ENCODE data around the gene PDE4A.

The PDE4A gene

GRCh38 chr19:10449037-10449436, 28.7 kb downstream of the PDE4A start:
- TF ChIP-seq CTCF (IDR thresholded peaks at IDR 0.05; ENCODE audit: low read length) (no peak), EZH2 (IDR thresholded peaks at IDR 0.05; ENCODE audit: borderline replicate concordance, low read length) (no peak)
- Histone ChIP-seq H2AFZ (ENCODE audit: low read length) (no peak overlapping the region), H4K20me1 (ENCODE audit: insufficient read depth, low read length) (no peaks in the 10 kb centered on the region)

GRCh38 chr19:10450191-10450852, 30.0 kb downstream of the PDE4A start:
- Histone ChIP-seq H3F3A (ENCODE audit: insufficient read depth, low read length) (no peaks in the 10 kb centered on the region), H3K4me2 (ENCODE audit: low read length) (no peak overlapping the region), H3K4me1 (ENCODE audit: insufficient read depth, low read length, severe bottlenecking) (peaks cover 5% of the 10 kb centered on the region), H4K20me1 (ENCODE audit: insufficient read depth, low read length) (no peaks in the 10 kb centered on the region), H3K9me3 (ENCODE audit: low read length) (no peaks in the 10 kb centered on the region), H3K36me3 (ENCODE audit: insufficient read depth, low read length) (no peaks in the 10 kb centered on the region), H3K4me3 (ENCODE audit: low read depth, low read length, poor library complexity, severe bottlenecking) (no peak overlapping the region), H3K9me2 (ENCODE audit: low read depth, low read length) (no peaks in the 10 kb centered on the region), H3K9ac (ENCODE audit: low read length) (no peak overlapping the region), H3K27ac (ENCODE audit: low read depth, low read length, poor library complexity, severe bottlenecking) (no peak overlapping the region), H3K27me3 (ENCODE audit: insufficient read depth, low read length) (peaks cover 10% of the 10 kb centered on the region; the same call in 1 of the 2 replicates), H2AFZ (ENCODE audit: low read length) (no peak overlapping the region), H3K79me2 (ENCODE audit: insufficient read depth, low read length) (no peaks in the 10 kb centered on the region)
- no peak for TF ChIP-seq CTCF (IDR thresholded peaks at IDR 0.05; ENCODE audit: low read length)
- TF ChIP-seq EZH2 (IDR thresholded peaks at IDR 0.05; ENCODE audit: borderline replicate concordance, low read length): no peak

More at GRCh38 chr19:10449037-10449436, 28.7 kb downstream of the PDE4A start:
- Histone ChIP-seq H3F3A (ENCODE audit: insufficient read depth, low read length) (no peaks in the 10 kb centered on the region), H3K4me2 (ENCODE audit: low read length) (no peak overlapping the region), H3K27me3 (ENCODE audit: insufficient read depth, low read length) (peaks cover 8% of the 10 kb centered on the region; the same call in 1 of the 2 replicates), H3K9ac (ENCODE audit: low read length) (no peak overlapping the region), H3K27ac (ENCODE audit: low read depth, low read length, poor library complexity, severe bottlenecking) (no peak overlapping the region), H3K9me3 (ENCODE audit: low read length) (no peaks in the 10 kb centered on the region), H3K79me2 (ENCODE audit: insufficient read depth, low read length) (no peaks in the 10 kb centered on the region), H3K4me1 (ENCODE audit: insufficient read depth, low read length, severe bottlenecking) (peaks cover 5% of the 10 kb centered on the region), H3K9me2 (ENCODE audit: low read depth, low read length) (no peaks in the 10 kb centered on the region), H3K36me3 (ENCODE audit: insufficient read depth, low read length) (no peaks in the 10 kb centered on the region), H3K4me3 (ENCODE audit: low read depth, low read length, poor library complexity, severe bottlenecking) (no peak overlapping the region)

GRCh38 chr19:10450853-10451609, 30.7 kb downstream of the PDE4A start:
- H3K9me2 ChIP-seq (ENCODE audit: low read depth, low read length): no peaks in the 10 kb centered on the region
- H3K36me3 ChIP-seq (ENCODE audit: insufficient read depth, low read length): no peaks in the 10 kb centered on the region
- H3K4me3 ChIP-seq (ENCODE audit: low read depth, low read length, poor library complexity, severe bottlenecking): no peak overlapping the region
- H3K27ac ChIP-seq (ENCODE audit: low read depth, low read length, poor library complexity, severe bottlenecking): no peak overlapping the region
- H3K9me3 ChIP-seq (ENCODE audit: low read length): no peaks in the 10 kb centered on the region
- H3K4me2 ChIP-seq (ENCODE audit: low read length): no peak overlapping the region
- H3K27me3 ChIP-seq (ENCODE audit: insufficient read depth, low read length): peaks cover 10% of the 10 kb centered on the region; the same call in 1 of the 2 replicates
- no peaks in the 10 kb centered on the region for H3F3A ChIP-seq (ENCODE audit: insufficient read depth, low read length)
- no peaks in the 10 kb centered on the region for H4K20me1 ChIP-seq (ENCODE audit: insufficient read depth, low read length)
- no peak overlapping the region for H3K9ac ChIP-seq (ENCODE audit: low read length)
- H3K79me2 ChIP-seq (ENCODE audit: insufficient read depth, low read length): no peaks in the 10 kb centered on the region
- H2AFZ ChIP-seq (ENCODE audit: low read length): no peak overlapping the region
- H3K4me1 ChIP-seq (ENCODE audit: insufficient read depth, low read length, severe bottlenecking): peaks cover 4% of the 10 kb centered on the region
- no peak for TF ChIP-seq CTCF (IDR thresholded peaks at IDR 0.05; ENCODE audit: low read length)
- TF ChIP-seq EZH2 (IDR thresholded peaks at IDR 0.05; ENCODE audit: borderline replicate concordance, low read length): no peak
